Measurements from ENCODE around the gene NTRK1.

The NTRK1 gene

DNA sequence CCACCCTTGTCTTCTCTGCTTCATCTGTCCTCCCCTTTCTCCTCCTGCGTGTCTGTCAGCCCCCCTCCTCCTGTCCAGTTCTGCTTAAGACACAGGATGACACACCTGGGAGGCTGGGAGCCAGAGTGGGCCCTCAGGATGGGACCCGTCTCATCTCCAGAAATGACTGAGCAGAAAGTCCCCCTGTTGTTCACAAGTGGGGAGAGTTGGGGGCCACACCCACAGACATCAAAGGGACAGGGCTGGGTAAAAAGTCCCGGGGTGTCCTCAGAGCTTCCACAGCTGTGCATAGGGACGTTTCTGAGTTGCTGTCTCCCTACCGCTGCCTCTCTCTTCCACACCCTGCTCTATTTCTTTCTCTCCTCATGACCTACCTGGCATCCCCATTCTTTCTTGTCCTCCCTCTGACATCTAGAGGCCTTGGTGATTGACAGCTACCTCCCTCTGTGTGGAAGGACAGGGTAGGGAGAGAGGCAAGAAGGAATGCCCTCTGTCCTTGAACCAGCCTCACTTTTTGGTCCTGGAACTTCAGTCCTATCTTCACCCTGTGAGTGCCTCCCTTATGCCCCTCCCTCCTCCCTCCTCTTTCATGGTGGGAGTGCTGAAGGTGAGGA is 24.5 kb upstream of the NTRK1 start:
- Histone ChIP-seq H3K27ac (ENCODE audit: insufficient read depth, low read length, poor library complexity, severe bottlenecking) (no peak overlapping the region), H3K9me3 (ENCODE audit: control insufficient read depth, low read length) (no peaks in the 10 kb centered on the region), H3K4me1 (ENCODE audit: control insufficient read depth, insufficient read depth, low read length, poor library complexity, severe bottlenecking) (peaks cover 2% of the 10 kb centered on the region), H3K27me3 (replicated peaks; ENCODE audit: control insufficient read depth, insufficient read depth, low read length, poor library complexity, severe bottlenecking) (no peaks in the 10 kb centered on the region), H3K36me3 (ENCODE audit: control insufficient read depth, insufficient read depth, low read length) (no peaks in the 10 kb centered on the region), H3K4me3 (ENCODE audit: insufficient read depth, low read depth, low read length, poor library complexity, severe bottlenecking) (no peak overlapping the region)
- peak in 1 of 3 donors; percentile 22 for DNase-seq

GRCh38 chr1:156836892-156837291 is 23.8 kb upstream of the NTRK1 start:
- H3K36me3 ChIP-seq (ENCODE audit: control insufficient read depth, insufficient read depth, low read length): no peaks in the 10 kb centered on the region
- H3K27ac ChIP-seq (ENCODE audit: insufficient read depth, low read length, poor library complexity, severe bottlenecking): no peak overlapping the region
- DNase-seq: no peak
- H3K4me1 ChIP-seq (ENCODE audit: control insufficient read depth, insufficient read depth, low read length, poor library complexity, severe bottlenecking): peaks cover 2% of the 10 kb centered on the region
- no peaks in the 10 kb centered on the region for H3K27me3 ChIP-seq (replicated peaks; ENCODE audit: control insufficient read depth, insufficient read depth, low read length, poor library complexity, severe bottlenecking)
- H3K4me3 ChIP-seq (ENCODE audit: insufficient read depth, low read depth, low read length, poor library complexity, severe bottlenecking): no peak overlapping the region
- no peaks in the 10 kb centered on the region for H3K9me3 ChIP-seq (ENCODE audit: control insufficient read depth, low read length)

DNA sequence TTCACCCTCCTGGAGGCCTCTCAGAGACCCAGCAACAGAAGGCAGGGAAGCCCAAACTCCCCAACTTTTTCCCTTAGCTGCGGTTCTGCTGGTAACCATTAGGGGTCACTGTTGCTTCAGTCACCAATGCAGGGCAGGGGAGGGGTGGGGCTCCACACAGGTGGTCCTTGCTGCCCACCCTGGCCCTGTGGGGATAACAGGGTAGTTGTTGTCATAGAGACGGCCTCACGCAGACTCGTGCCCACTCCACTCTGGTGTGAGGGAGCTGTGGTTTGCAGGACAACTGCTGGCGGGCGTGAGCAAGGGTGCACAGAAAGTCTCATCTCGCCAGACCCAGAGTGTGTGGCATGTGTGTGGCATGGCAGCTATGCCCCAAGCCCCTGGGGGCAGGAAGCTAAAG is 21.7 kb upstream of the NTRK1 start:
- Histone ChIP-seq H3K9me3 (ENCODE audit: control insufficient read depth, low read length) (no peaks in the 10 kb centered on the region), H3K4me1 (ENCODE audit: control insufficient read depth, insufficient read depth, low read length, poor library complexity, severe bottlenecking) (peaks cover 2% of the 10 kb centered on the region), H3K27me3 (replicated peaks; ENCODE audit: control insufficient read depth, insufficient read depth, low read length, poor library complexity, severe bottlenecking) (peaks cover 7% of the 10 kb centered on the region), H3K27ac (ENCODE audit: insufficient read depth, low read length, poor library complexity, severe bottlenecking) (no peak overlapping the region), H3K36me3 (ENCODE audit: control insufficient read depth, insufficient read depth, low read length) (no peaks in the 10 kb centered on the region), H3K4me3 (ENCODE audit: insufficient read depth, low read depth, low read length, poor library complexity, severe bottlenecking) (no peak overlapping the region)
- DNase-seq: peak in 2 of 3 donors; percentile 29 to 32

DNA sequence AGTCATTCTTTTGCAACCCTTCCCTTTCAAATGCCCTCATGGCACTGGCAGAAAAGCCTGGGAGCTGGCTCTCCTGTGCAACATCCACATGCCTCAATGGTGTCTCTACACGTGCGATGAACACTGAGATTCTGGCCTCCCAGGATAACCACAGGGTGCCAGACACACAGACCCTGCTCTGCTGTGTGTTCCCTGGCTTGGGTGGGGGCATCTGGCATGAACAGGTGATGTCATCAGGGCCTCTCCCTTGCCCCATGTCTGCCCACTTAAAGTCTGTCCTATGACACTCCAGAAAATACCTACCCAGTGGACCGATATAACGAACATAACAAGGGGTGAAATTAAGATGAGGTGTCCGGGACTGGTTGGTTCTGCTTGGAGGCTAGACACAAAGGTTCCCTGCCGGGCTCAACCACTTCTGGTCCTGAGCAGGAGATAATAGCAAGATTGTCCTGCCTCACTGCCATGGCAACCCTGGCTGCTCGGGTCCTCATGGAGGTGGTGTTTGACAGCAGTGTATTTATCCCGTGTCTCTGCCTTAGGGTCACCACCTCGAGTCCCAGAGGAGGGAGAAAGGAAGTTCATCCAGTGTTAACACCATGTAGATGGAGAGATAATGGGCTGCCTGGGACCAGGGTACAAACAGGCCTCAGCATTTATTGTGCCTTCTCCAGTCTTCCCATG is 21.1 kb upstream of the NTRK1 start:
- no peaks in the 10 kb centered on the region for H3K36me3 ChIP-seq (ENCODE audit: control insufficient read depth, insufficient read depth, low read length)
- H3K27ac ChIP-seq (ENCODE audit: insufficient read depth, low read length, poor library complexity, severe bottlenecking): no peak overlapping the region
- DNase-seq: no peak
- peaks cover 12% of the 10 kb centered on the region for H3K27me3 ChIP-seq (replicated peaks; ENCODE audit: control insufficient read depth, insufficient read depth, low read length, poor library complexity, severe bottlenecking)
- no peaks in the 10 kb centered on the region for H3K9me3 ChIP-seq (ENCODE audit: control insufficient read depth, low read length)
- no peak overlapping the region for H3K4me3 ChIP-seq (ENCODE audit: insufficient read depth, low read depth, low read length, poor library complexity, severe bottlenecking)
- H3K4me1 ChIP-seq (ENCODE audit: control insufficient read depth, insufficient read depth, low read length, poor library complexity, severe bottlenecking): peaks cover 2% of the 10 kb centered on the region

GRCh38 chr1:156840186-156840897 is 20.3 kb upstream of the NTRK1 start:
- H3K4me3 ChIP-seq (ENCODE audit: insufficient read depth, low read depth, low read length, poor library complexity, severe bottlenecking): no peak overlapping the region
- H3K4me1 ChIP-seq (ENCODE audit: control insufficient read depth, insufficient read depth, low read length, poor library complexity, severe bottlenecking): peaks cover 8% of the 10 kb centered on the region
- H3K27ac ChIP-seq (ENCODE audit: insufficient read depth, low read length, poor library complexity, severe bottlenecking): no peak overlapping the region
- no peaks in the 10 kb centered on the region for H3K36me3 ChIP-seq (ENCODE audit: control insufficient read depth, insufficient read depth, low read length)
- no peaks in the 10 kb centered on the region for H3K9me3 ChIP-seq (ENCODE audit: control insufficient read depth, low read length)
- no peak for DNase-seq
- peaks cover 12% of the 10 kb centered on the region for H3K27me3 ChIP-seq (replicated peaks; ENCODE audit: control insufficient read depth, insufficient read depth, low read length, poor library complexity, severe bottlenecking)

GRCh38 chr1:156840898-156841279 is 19.8 kb upstream of the NTRK1 start:
- Histone ChIP-seq H3K27ac (ENCODE audit: insufficient read depth, low read length, poor library complexity, severe bottlenecking) (no peak overlapping the region), H3K36me3 (ENCODE audit: control insufficient read depth, insufficient read depth, low read length) (no peaks in the 10 kb centered on the region), H3K27me3 (replicated peaks; ENCODE audit: control insufficient read depth, insufficient read depth, low read length, poor library complexity, severe bottlenecking) (peaks cover 12% of the 10 kb centered on the region), H3K4me1 (ENCODE audit: control insufficient read depth, insufficient read depth, low read length, poor library complexity, severe bottlenecking) (peaks cover 11% of the 10 kb centered on the region), H3K9me3 (ENCODE audit: control insufficient read depth, low read length) (no peaks in the 10 kb centered on the region), H3K4me3 (ENCODE audit: insufficient read depth, low read depth, low read length, poor library complexity, severe bottlenecking) (no peak overlapping the region)
- DNase-seq: no peak

- no peak for DNase-seq
- no peaks in the 10 kb centered on the region for H3K36me3 ChIP-seq (ENCODE audit: control insufficient read depth, insufficient read depth, low read length)
- peaks cover 12% of the 10 kb centered on the region for H3K27me3 ChIP-seq (replicated peaks; ENCODE audit: control insufficient read depth, insufficient read depth, low read length, poor library complexity, severe bottlenecking)
- no peaks in the 10 kb centered on the region for H3K9me3 ChIP-seq (ENCODE audit: control insufficient read depth, low read length)
- H3K4me3 ChIP-seq (ENCODE audit: insufficient read depth, low read depth, low read length, poor library complexity, severe bottlenecking): no peak overlapping the region
- H3K4me1 ChIP-seq (ENCODE audit: control insufficient read depth, insufficient read depth, low read length, poor library complexity, severe bottlenecking): peaks cover 9% of the 10 kb centered on the region
- no peak overlapping the region for H3K27ac ChIP-seq (ENCODE audit: insufficient read depth, low read length, poor library complexity, severe bottlenecking)
These were observed 19.3 kb upstream of the NTRK1 start for GRCh38 chr1:156841295-156841855.

DNA sequence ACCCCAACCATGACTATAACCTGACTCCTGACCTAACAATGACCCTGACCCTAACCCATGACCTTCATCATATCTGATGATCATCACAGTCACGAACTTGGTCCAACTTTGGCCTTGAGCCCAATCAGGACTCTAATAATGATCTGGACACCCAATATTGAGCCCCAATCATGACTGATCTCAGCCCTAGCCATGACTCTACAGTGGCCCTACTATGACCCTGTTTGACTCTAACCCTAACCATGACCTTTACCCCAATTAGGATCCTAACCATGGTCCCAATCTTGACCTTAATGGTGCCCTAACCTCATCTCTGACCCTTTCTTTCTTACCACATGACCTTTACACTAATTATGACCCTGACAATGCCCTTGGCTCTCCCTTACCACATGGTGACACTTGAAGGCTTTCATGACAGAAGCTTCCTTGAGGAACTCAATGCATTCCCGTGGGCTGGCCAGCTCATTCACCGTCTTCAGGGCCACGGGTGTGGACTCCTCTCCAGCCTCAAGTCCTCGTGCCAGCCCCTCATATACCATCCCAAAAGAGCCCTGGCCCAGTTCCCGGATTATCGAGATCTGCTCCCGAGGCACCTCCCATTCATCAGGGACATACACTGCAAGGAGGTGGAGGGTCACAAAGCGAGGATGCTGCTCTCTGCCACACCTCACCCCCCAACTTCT is 17.9 kb upstream of the NTRK1 start:
- H3K4me3 ChIP-seq (ENCODE audit: insufficient read depth, low read depth, low read length, poor library complexity, severe bottlenecking): no peak overlapping the region
- no peak for DNase-seq
- no peaks in the 10 kb centered on the region for H3K9me3 ChIP-seq (ENCODE audit: control insufficient read depth, low read length)
- peaks cover 9% of the 10 kb centered on the region for H3K4me1 ChIP-seq (ENCODE audit: control insufficient read depth, insufficient read depth, low read length, poor library complexity, severe bottlenecking)
- H3K27me3 ChIP-seq (replicated peaks; ENCODE audit: control insufficient read depth, insufficient read depth, low read length, poor library complexity, severe bottlenecking): peaks cover 12% of the 10 kb centered on the region
- no peaks in the 10 kb centered on the region for H3K36me3 ChIP-seq (ENCODE audit: control insufficient read depth, insufficient read depth, low read length)
- no peak overlapping the region for H3K27ac ChIP-seq (ENCODE audit: insufficient read depth, low read length, poor library complexity, severe bottlenecking)

GRCh38 chr1:156844102-156844501 is 16.6 kb upstream of the NTRK1 start:
- no peak overlapping the region for H3K27ac ChIP-seq (ENCODE audit: insufficient read depth, low read length, poor library complexity, severe bottlenecking)
- no peaks in the 10 kb centered on the region for H3K9me3 ChIP-seq (ENCODE audit: control insufficient read depth, low read length)
- no peak for DNase-seq
- peaks cover 21% of the 10 kb centered on the region for H3K4me1 ChIP-seq (ENCODE audit: control insufficient read depth, insufficient read depth, low read length, poor library complexity, severe bottlenecking)
- H3K4me3 ChIP-seq (ENCODE audit: insufficient read depth, low read depth, low read length, poor library complexity, severe bottlenecking): no peak overlapping the region
- peaks cover 12% of the 10 kb centered on the region for H3K27me3 ChIP-seq (replicated peaks; ENCODE audit: control insufficient read depth, insufficient read depth, low read length, poor library complexity, severe bottlenecking)
- H3K36me3 ChIP-seq (ENCODE audit: control insufficient read depth, insufficient read depth, low read length): no peaks in the 10 kb centered on the region
